NCI-H2171 (cell line): ENCODE data around the gene LRRC53.
A peak's percentile ranks its signal among the peaks of the same experiment; 100 is the strongest.

Source experiments
- DNase-seq: peaks from one replicate; lab custom pipeline; 2025; lab: John Stamatoyannopoulos, UW

Gene LRRC53

DNA sequence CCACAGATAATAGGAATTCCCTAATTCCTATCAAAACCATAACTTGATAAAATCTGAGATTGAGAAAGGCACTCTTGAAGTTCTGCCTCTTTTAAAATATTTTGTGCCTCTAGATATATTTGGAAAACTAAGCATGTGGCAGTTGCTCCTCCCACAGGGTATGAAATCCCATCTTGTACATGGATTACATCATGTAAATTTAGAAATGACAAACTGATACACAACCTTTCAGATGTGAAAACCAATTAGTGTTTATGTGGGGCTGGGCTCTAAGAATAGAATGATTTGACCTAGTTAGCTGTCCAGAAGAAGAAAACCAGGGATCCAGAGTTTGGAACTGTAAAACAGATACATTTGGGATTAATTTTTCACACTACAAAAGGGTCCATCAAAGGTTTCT is 15.7 kb downstream of the LRRC53 start:
- no peak for DNase-seq

DNA sequence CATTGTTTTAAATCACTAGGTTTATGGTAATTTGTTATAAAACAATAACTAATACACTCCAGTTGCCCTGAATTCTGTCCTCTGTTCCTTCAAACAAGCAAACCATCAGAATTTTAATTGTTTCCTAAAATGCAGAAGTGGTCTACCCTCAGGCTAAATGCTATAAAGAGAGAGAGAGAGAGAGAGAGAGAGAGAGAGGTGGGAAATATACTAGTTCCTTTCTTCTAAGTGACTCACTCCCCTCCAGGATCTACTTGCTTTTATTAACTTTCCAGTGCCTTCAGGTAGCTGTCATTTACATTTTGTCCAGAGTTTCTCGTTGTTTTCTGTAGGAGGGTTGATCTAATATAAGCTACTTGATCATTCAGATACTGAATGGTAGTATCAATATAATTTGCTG is 26.4 kb downstream of the LRRC53 start:
- DNase-seq, result no peak

DNA sequence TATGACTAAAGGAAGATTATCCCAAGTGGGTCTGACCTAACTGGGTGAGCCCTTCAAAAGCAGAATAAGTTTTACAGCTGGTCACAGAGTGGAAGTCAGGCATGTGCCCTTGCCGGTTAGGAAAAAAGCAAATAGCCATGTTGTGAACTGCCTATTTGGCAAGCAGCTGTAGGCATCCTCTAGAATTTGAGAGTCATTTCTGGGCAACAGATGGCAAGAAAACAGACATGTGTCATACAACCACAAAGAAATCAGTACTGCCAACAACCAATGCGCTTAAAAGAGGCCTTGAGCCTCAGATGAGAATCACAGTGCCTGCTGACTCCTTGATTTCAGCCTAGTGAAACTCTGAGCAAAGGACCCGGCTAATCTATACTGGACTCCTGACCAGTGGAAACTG is 26.8 kb downstream of the LRRC53 start:
- DNase-seq, result peak; percentile 67

DNA sequence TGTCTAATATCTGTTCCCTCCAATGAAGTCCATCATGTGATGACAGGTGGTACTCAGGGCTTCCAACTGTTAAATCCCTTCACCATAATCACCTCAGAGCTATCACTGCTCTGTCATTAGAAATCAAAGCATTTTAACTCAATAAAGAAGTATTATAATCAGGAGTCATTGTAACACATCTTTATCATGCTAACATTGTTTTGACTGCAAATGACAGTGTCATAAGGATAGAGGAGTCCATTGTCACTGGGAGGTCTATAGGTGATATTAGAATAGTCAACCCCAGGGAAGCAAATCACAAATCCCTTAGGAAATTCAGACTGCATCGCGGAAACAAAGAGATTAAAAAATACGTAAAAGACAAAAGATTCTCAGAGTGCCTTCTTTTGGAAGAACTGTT is 30.8 kb downstream of the LRRC53 start:
- no peak for DNase-seq

DNA sequence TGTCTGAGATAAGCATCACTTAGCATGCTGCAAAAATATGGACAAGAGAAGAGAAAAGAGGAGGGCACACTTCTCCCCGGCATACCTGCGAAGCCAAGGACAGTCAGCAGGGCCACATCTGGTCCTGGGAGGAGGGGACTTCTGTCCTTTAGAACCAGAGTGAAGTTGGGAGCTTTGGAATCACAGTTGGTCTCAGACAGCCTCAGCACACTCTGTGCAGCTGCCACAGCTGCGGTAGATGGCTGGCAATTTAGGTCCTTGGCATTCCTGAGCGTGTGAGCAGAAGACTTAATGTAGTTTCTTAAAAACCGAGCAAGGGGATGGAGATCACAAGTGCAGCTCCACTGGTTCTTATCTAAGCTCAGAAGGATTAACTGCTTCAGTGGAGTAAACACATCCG is 32.3 kb downstream of the LRRC53 start:
- DNase-seq, result no peak

DNA sequence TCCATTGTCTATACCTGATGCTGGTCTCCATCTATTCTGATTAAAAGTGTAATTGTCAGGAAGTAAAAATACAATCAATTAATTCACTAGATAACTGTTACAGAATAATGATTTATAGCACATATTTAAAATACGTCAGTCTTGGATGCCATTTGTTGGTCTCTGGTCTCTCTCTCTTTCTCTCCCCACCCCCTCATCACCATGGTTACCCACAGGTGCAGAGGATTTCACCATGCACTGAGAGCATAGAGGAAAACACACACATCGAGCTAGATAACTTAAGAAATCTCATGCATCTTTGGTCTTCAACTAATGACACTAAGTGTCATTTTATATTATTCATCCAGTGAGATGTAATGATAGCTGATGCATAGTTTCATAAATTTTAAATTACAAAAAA is 33.4 kb downstream of the LRRC53 start:
- no peak for DNase-seq

DNA sequence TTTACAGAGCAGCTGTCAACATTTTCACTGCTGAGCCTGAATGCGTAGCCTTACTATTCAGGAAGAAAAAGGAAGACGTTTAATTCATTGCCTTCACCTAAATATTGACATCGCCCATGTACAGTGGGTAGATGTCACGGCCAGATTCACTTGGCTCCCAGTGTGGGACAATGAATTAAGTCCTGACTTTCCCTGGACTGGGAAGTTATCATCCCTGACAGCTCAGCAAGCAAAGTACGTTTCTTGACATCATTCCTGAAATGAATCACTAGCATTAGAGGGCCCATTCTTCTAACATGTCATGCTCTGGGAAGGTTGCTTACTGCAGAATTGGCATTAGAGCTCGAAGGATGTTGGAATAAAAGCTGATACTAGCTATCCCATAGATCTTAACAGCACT is 37.8 kb downstream of the LRRC53 start:
- no peak for DNase-seq

DNA sequence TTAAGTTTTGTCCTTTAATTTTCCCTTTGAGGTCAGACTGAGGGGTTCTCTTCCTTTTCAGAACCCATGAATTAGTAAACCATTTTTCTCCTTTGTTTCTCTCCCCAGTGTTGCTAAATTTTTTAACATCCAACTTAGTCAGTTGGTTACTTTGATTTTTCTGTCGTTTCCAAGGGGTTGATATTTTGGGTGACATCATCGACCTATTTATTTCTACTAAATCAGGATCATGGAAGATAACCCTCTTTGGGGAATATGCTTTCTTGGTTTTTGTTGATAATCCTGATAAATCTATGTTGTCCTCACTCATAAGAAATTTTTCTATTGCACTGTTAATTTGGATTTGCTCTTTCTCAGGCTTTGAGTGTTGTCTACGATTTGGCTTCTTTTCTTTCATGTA is 40.9 kb downstream of the LRRC53 start:
- no peak for DNase-seq

DNA sequence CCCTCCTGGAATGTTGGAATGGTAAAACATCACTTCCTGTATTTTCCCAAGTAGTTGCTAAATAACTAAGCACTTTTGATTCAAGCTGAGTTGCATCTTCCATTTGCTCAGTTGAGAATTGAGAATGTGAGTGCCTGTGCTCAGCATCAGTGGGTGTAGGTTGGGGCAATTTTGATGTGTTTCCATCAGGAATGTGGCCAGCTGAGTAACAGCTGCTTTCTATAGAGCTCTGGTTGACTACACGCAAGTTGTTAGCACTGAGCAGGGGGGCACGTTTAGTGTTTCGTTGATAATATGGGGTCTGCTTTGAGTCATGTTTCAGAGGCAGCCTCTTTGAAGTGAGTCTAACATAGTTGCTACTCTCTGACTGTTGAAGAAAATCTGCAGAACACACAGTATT is 41.5 kb downstream of the LRRC53 start:
- no peak for DNase-seq

DNA sequence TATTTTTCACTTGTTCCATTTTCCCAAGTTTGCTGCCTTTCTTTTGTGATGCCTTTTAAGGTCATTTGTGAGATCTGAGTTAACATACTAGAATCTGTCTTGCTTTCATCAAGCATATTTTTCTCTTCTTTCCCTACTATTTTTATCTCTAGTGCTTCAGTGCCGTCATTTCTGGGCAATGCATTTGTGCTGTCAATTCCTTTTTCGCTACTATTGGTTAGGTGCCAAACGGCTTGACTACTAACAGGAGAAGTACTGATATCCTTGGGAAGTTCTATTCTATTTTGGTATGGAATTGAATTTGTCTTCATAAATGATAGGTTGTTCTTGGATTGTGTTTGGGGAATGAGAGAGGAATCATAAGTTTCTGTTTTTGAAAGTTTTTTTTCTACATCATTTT is 42.2 kb downstream of the LRRC53 start:
- DNase-seq, result no peak

DNA sequence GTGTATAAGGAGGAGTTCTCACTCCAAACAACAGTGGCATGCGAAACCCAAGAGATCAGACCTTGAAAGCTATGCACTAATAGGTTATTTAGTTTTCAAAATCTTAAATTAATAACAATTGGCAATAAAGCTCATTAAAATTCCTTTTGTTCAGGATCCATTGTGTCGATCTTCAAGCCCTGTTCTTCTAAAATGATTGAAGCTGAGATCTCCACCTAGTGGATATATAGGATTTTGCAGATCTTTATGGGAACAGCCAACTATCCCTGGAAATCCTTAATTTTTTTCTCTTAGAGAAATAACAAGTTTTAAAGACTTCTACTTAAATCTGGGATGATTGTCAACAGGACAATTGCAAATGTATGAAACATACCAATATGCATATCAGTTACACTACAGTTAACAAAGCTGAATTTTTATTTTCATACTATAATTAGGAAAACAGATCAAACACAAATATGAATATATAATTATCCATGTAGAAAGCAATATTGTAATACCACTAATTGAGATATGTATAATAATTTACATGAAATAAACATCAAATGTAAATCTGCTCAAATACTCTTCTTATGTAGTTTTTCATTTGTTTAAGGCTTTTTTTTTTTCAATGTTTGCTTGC is 43.3 kb downstream of the LRRC53 start:
- DNase-seq, result peak; percentile 31

DNA sequence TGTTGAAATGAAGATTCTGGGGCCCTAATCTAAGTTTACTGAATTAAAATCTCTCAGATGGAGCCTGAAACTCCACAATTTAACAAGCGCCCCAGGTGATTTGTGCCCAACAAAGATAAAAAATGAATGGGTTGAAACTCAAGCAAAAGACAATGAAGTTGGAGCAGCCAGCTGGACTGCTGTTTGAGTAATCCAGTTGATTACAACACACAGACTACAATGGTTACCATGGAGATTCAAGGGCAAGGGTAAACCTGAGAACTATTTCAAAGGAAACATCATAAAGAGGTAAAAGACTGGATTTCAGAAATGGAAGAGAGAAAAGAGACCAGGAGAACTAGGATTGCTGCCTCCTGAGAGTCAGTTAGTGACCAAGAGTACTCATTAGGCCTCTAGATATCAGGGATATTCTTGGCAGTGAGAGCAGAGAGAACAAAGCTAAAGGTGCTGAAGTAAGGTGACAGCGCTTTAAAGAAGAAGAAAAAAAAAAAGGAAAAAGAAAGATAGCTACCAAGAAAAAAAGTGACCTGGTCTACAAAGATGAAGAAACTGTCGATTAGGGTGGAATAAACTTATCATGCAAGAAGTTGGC is 44.5 kb downstream of the LRRC53 start:
- DNase-seq, result no peak

DNA sequence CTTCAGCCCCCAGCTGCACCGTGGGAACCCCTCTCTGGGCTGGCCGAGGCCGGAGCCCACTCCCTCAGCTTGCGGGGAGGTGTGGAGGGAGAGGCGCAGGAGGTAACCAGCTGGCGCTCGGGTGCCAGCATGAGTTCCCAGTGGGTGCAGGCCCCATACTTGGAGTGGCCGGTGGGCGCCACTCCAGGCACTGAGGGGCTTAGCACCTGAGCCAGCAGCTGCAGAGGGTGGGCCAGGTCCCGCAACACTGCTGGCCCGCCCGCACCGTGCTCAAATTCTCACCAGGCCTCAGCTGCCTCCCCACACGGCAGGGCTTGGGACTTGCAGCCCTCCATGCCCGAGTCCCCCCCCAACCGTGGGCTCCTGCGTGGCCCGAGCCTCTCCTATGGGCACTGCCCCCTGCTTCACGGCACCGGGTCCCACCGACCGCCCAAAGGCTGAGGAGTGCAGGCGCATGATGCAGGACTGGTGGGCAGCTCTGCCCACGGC is 47.2 kb downstream of the LRRC53 start:
- DNase-seq, result no peak

DNA sequence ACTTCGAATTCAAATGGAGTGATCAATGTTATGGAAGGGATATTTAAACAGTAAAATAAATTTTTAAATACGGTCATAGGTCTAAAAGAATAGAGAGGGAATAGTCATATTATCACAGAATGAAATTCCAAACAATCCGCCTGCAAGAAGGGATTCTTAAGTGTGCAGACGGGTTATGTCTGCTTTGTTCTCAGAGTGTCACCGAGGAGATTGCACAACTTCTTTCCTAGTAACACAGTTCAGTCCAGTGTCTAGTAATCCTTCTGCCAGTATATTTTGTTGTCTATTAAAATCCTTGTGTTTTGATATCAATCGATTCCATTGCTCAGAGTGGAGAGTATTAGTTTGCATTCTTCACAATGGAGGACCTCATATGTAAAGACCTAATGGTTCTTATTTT is 48.4 kb downstream of the LRRC53 start:
- no peak for DNase-seq

DNA sequence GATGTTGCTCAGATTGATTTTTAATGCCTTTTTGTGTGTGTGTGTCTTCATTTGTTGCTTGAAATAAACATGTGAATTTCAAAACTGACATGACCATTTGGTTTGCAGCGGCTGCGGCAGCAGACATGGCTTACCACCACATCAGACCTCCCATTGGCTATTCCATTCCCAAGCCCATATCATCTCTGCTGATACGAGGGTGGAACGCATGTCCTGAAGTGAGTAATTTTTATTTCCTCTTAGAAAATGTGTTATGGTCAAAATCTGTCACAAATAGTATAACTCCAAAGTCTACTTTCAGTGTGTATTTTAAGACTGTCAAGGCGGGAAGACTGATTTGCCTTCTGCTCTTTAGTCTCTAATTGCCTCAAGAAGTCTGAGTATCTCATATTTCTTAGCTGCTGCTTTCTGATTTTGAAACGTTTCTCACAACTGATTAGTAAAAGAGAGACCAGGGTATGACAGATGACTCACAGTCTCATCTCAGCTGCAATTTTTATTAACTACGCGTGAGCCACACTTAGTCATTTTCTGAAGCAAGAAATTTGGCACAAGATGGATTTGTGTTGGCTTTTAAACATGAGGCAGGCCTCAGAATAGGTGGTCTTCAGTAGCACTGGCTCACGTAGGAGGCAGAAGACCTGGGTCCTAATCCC is 49.0 kb downstream of the LRRC53 start:
- DNase-seq, result no peak

DNA sequence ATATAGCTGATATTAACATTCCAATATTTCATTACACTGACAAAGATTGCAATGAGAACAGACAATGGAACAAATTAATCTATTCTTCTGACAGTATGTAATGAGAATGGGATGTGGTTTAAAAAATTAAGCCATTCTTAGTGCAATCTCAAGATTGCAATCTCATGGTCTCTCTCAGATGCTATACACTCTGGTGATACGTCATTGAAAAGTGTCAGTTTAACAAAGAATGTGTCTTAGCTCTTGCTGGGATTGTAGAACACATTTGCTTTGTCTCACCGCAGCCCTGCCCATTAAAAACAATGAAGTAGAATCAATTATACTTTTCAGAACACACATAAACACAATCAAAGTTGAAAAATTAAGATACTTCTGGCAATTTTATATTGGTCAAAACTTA is 55.2 kb downstream of the LRRC53 start:
- DNase-seq, result no peak

DNA sequence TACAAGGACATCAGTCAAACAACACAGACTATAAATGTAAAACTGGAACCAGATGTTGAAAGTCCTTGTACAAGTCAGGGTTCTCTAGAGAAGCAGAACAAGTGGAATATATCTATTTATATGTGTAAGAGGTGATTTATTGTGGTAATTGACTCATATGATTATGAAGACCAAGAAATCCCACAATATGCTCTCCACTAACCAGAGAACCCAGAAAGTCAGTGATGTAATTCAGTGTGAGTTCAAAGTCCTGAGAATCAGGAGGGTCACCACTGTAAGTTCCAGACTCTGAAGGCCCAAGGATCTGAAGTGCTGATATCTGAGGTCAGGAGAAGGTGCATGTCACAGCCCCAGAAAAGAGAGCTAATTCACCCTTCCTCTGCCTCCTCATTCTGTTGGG is 57.0 kb downstream of the LRRC53 start:
- DNase-seq, result no peak

DNA sequence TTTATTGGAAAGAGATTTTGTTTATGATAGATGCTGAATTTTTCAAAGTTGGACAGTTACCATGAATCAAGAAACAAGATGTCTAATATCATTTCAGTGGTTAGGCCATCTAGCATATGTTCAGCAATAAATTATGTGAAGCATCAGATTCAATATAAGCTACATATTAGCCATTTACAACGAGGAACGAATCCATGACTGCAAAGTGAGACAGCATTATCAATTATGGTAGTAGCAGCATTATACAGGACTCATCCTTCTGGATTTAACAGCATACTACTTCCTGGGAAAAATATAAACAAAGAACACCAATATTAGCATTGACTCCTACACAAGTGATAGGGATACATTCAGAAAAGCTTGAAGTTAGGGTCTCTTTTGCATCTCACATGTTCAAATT is 59.1 kb downstream of the LRRC53 start:
- DNase-seq, result no peak

DNA sequence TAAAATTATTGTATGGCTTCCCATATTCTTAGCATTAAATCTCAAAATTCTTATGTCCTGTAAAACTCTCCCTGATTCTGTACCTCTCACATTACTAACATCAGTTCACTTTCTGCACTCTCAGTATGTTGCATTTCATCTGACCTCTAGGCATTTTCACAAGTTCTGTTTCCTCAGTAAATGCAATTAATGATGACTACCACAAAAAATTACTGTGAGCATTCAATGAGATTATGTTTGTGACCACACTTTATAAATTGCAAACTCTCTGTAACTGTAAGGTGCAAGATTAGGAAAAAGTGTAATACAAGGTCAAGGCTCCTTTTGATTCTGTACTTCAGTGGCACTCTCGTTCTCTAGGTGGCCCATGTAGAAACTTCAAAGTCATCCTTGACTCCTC is 60.4 kb downstream of the LRRC53 start:
- DNase-seq, result no peak

DNA sequence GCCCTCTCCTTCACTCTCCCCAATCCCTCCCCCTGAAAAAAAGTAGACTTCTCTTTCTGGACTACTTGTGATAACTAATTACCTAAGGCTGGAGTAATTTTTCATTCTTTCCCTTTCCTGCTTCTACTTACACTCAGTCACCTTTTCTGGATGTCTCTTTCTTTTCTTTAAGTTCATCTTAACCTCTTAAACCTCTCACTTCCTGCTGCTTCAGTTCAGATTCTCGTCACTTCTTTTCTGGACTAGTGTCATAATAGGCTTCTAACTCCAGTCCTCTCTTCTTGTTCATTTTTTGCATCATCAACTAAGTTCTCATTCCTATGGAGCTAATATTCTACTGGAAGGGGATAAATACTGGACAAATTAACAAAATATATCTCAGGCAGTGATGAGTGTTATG is 75.4 kb downstream of the LRRC53 start:
- no peak for DNase-seq

DNA sequence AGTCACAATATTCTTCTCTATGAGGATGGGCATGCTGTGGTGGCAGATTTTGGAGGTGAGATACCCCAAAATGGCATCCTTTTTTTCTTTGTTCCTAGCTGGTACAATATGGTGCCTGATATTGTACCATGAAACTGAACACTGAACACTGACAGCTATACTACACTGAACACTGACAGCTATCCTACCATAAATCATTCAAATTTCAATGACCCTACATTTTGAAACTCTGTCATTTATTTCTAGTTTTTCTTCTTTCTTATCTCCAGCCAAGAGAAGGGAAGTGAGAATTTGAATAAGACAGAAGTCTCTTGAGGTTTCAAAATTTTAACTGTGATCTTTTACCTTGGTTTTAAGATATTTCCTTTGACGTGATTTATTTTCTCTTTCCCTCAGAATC is 76.3 kb downstream of the LRRC53 start:
- no peak for DNase-seq

DNA sequence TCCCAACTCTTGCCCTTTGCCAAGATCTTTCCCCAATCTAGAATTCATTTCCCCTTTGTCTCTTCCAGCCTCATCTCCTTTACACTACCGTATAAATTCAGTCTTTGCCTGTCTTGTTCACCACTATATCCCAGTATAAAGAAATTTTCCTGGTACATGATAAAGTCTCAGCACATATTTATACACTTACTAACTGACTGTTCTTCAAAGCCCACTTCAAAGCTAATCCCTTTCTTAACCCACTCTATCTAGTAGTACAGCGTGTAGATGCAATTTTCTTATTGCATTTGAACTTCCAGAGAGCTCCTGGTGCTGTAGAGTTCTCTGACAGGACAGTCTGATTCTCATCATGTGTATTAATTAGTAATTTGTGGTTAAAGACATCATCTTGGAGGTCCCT is 78.1 kb downstream of the LRRC53 start:
- no peak for DNase-seq

DNA sequence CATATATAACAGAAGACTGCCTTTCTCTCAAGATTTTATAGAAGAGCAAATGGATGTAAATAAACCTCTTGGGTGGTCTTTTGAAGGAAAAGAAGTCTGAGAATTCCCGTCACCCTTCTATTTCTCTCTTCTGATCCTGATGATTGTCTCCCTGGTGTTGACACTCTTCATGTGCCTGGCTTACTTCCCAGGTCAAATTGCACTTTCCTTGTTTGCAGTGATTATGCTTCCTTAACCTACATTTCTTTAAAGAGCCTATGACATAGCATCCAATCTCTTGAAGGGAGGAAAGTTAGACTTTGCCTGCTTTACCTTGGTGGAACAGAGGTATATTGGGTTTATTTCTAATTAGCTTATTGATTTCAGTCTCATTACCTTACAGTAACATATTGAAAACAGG is 80.1 kb downstream of the LRRC53 start:
- DNase-seq, result no peak

DNA sequence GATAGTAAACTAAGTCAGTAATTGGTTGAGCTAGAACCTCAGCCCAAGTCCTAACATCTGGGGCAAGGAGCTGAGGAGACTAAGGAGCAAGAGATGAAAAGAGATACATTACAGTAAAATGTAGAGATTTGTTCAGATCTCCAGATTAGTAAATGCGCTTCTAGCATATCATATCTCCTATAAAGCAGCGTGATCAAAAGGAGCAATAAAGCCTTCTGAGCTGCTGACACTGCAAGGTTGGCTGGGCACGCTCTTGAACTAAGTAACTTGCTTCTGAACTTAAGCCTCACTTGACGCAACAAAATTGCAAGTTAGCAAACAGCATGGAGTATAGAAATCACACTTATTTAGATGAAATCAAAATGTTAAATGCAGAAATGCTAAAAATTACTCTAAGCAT is 80.9 kb downstream of the LRRC53 start:
- no peak for DNase-seq
